H1 (cell line): Measurements from ENCODE around the gene RGS14. TPM values are rescaled to one million over a fixed set of nuclear protein-coding genes. Genes with fewer than 3 reads are reported as not detected.

ENCODE experiments used
- CTCF ChIA-PET: fragments of 300-600 bp; sonication (Branson Sonifier 250); formaldehyde crosslinking; loops from one replicate; lab custom pipeline; 2021; ENCODE audit not compliant: partially characterized antibody; lab: Charles Lee
- POLR2A ChIA-PET: fragments of 300-600 bp; sonication (Branson Sonifier 250); formaldehyde crosslinking; loops from one replicate; lab custom pipeline; 2021; ENCODE audit warnings: inconsistent platforms; ENCODE audit not compliant: partially characterized antibody; lab: Charles Lee
- DNase-seq, 2 experiments: peaks; one replicate each; pipeline versions ENCODE4 v3.0.0 to v3.0.0-alpha.2; 2010 to 2022; ENCODE audit warnings: low spot score in 2 of 2, low read depth in 1 of 2, mixed read lengths in 1 of 2
- FAIRE-seq: peaks from 2 replicates; lab custom pipeline; 2011; peaks lifted over from hg19 to GRCh38; lab: Jason Lieb, UNC
- H2AFZ ChIP-seq: 2 replicates; pipeline ENCODE4 v1.8.1; 2012; ENCODE audit warnings: low read length, inconsistent platforms
- H2AK5ac ChIP-seq: 2 replicates; pipeline ENCODE4 v1.6.1; 2013; ENCODE audit warnings: low read depth, low read length
- H2BK120ac ChIP-seq: replicated peaks from 2 replicates; pipeline ENCODE3; 2013; ENCODE audit warnings: low read depth, low read length, inconsistent platforms
- H2BK12ac ChIP-seq: 2 replicates; pipeline ENCODE4 v1.6.1; 2013; ENCODE audit warnings: low read depth, low read length
- H2BK15ac ChIP-seq: 2 replicates; pipeline ENCODE4 v1.6.1; 2013; ENCODE audit warnings: low read length
- H2BK20ac ChIP-seq: 2 replicates; pipeline ENCODE4 v1.6.1; 2013; ENCODE audit warnings: low read length
- H2BK5ac ChIP-seq: 2 replicates; pipeline ENCODE4 v1.6.1; 2013; ENCODE audit warnings: low read depth, low read length
- H3K14ac ChIP-seq: 2 replicates; pipeline ENCODE4 v1.6.1; 2013; ENCODE audit warnings: inconsistent platforms; ENCODE audit not compliant: insufficient read length
- H3K18ac ChIP-seq: 2 replicates; pipeline ENCODE4 v1.6.1; 2013; ENCODE audit warnings: low read length; ENCODE audit errors: extremely low read depth
- H3K23ac ChIP-seq: 2 replicates; pipeline ENCODE4 v1.6.1; 2013; ENCODE audit warnings: inconsistent platforms; ENCODE audit not compliant: insufficient read length
- H3K23me2 ChIP-seq: 2 replicates; pipeline ENCODE4 v1.6.1; 2013; ENCODE audit warnings: low read depth, low read length
- H3K27ac ChIP-seq: 2 replicates; pipeline ENCODE4 v1.6.1; 2011; ENCODE audit warnings: low read depth, low read length, inconsistent platforms
- H3K27me3 ChIP-seq, 4 experiments: replicated peaks in 1 of 4; 1 replicate in 1 of 4; 2 replicates in 3 of 4; pipeline versions ENCODE4 v1.6.1 to v1.8.1; 2011 to 2013; ENCODE audit warnings: low read length in 3 of 4, mild to moderate bottlenecking in 3 of 4, inconsistent platforms in 2 of 4, mixed read lengths in 2 of 4, moderate library complexity in 1 of 4; ENCODE audit not compliant: control insufficient read depth in 3 of 4, insufficient read depth in 3 of 4; ENCODE audit errors: extremely low read depth in 1 of 4
- H3K36me3 ChIP-seq, 4 experiments: 2 replicates each; pipeline versions ENCODE4 v1.6.1 to v1.8.1; 2011 to 2013; ENCODE audit warnings: mild to moderate bottlenecking in 4 of 4, low read length in 3 of 4, moderate library complexity in 2 of 4, control low read depth in 1 of 4, inconsistent platforms in 1 of 4; ENCODE audit not compliant: insufficient read depth in 4 of 4, control insufficient read depth in 2 of 4
- H3K4ac ChIP-seq: replicated peaks from 2 replicates; pipeline ENCODE3; 2013; ENCODE audit warnings: low read length, low read depth, mixed read lengths, inconsistent platforms; ENCODE audit not compliant: insufficient read length
- H3K4me1 ChIP-seq, 4 experiments: replicated peaks in 1 of 4; 1 replicate in 1 of 4; 2 replicates in 3 of 4; pipeline versions ENCODE4 v1.6.1 to v1.8.1; 2011 to 2013; ENCODE audit warnings: low read length in 3 of 4, inconsistent platforms in 2 of 4, mixed read lengths in 1 of 4; ENCODE audit not compliant: insufficient read depth in 4 of 4, control insufficient read depth in 3 of 4
- H3K4me2 ChIP-seq, 2 experiments: 2 replicates each; pipeline versions ENCODE4 v1.6.1 to v1.8.1; 2011 to 2013; ENCODE audit warnings: low read depth in 2 of 2, low read length in 2 of 2, control low read depth in 1 of 2, inconsistent platforms in 1 of 2, mild to moderate bottlenecking in 1 of 2; ENCODE audit not compliant: insufficient read depth in 1 of 2
- H3K4me3 ChIP-seq, 4 experiments: fragments of 200-600, 300-600 bp in 1 of 4; sonication (generic), shearing (Covaris generic), sonication (Bioruptor Twin) in 1 of 4; 2 replicates each; pipeline versions ENCODE4 v1.5.1 to v1.8.1; 2011 to 2016; ENCODE audit warnings: low read length in 4 of 4, low read depth in 3 of 4, control low read depth in 2 of 4, inconsistent platforms in 2 of 4, mild to moderate bottlenecking in 2 of 4, mixed read lengths in 1 of 4, moderate library complexity in 1 of 4; ENCODE audit not compliant: insufficient read depth in 2 of 4; ENCODE audit errors: extremely low read depth in 1 of 4
- H3K56ac ChIP-seq: replicated peaks from 2 replicates; pipeline ENCODE3; 2013; ENCODE audit warnings: low read depth, mild to moderate bottlenecking, mixed read lengths, low read length, inconsistent platforms; ENCODE audit not compliant: insufficient read length
- H3K79me1 ChIP-seq: 2 replicates; pipeline ENCODE4 v1.6.1; 2013; ENCODE audit warnings: low read depth, low read length, control low read depth
- H3K79me2 ChIP-seq, 2 experiments: 2 replicates each; pipeline versions ENCODE4 v1.6.1 to v1.8.1; 2012 to 2013; ENCODE audit warnings: low read length in 2 of 2, mild to moderate bottlenecking in 2 of 2, inconsistent platforms in 1 of 2; ENCODE audit not compliant: insufficient read depth in 2 of 2, control insufficient read depth in 1 of 2
- H3K9ac ChIP-seq, 4 experiments: replicated peaks in 1 of 4; 1 replicate in 1 of 4; 2 replicates in 3 of 4; pipeline versions ENCODE4 v1.6.1 to v1.8.1; 2011 to 2013; ENCODE audit warnings: low read depth in 3 of 4, low read length in 3 of 4, control low read depth in 2 of 4, mild to moderate bottlenecking in 2 of 4, moderate library complexity in 2 of 4, inconsistent platforms in 1 of 4; ENCODE audit errors: extremely low read depth in 1 of 4
- H3K9me3 ChIP-seq, 2 experiments: 2 replicates each; pipeline versions ENCODE4 v1.6.1 to v1.8.1; 2012 to 2013; ENCODE audit warnings: mild to moderate bottlenecking in 2 of 2, moderate library complexity in 2 of 2, control low read depth in 1 of 2, inconsistent platforms in 1 of 2, low read depth in 1 of 2, low read length in 1 of 2, mixed read lengths in 1 of 2; ENCODE audit not compliant: insufficient read depth in 2 of 2
- H4K20me1 ChIP-seq, 2 experiments: replicated peaks in 1 of 2; 2 replicates each; pipeline versions ENCODE3 to v1.8.1; 2011 to 2013; ENCODE audit warnings: inconsistent platforms in 2 of 2, low read length in 2 of 2, mild to moderate bottlenecking in 1 of 2; ENCODE audit not compliant: insufficient read depth in 2 of 2, control insufficient read depth in 1 of 2
- H4K5ac ChIP-seq: 2 replicates; pipeline ENCODE4 v1.6.1; 2013; ENCODE audit warnings: low read length, low read depth, mixed read lengths, inconsistent platforms; ENCODE audit not compliant: insufficient read length
- H4K8ac ChIP-seq: 2 replicates; pipeline ENCODE4 v1.8.0; 2013; ENCODE audit warnings: mild to moderate bottlenecking, moderate library complexity, low read length, inconsistent platforms; ENCODE audit not compliant: insufficient read depth; ENCODE audit errors: extremely low read depth
- H4K91ac ChIP-seq: replicated peaks from 2 replicates; pipeline ENCODE3; 2013; ENCODE audit warnings: low read length, mixed read lengths, inconsistent platforms; ENCODE audit not compliant: insufficient read length
- CHD2 ChIP-seq: IDR thresholded peaks from 2 replicates; pipeline ENCODE4 v1.6.1; 2012; ENCODE audit warnings: low read length, improper control_type of control experiment
- HDAC6 ChIP-seq: IDR thresholded peaks from one replicate; pipeline ENCODE4 v1.7.1; 2012; ENCODE audit warnings: low read depth, mild to moderate bottlenecking, inconsistent platforms, low read length, moderate library complexity
- PHF8 ChIP-seq: fragments of 200-600 bp; sonication (generic); conservative IDR thresholded peaks from 2 replicates; pipeline ENCODE4 v1.7.1; 2012; ENCODE audit warnings: low read depth, mild to moderate bottlenecking, inconsistent platforms, low read length, moderate library complexity
- RAD21 ChIP-seq, 2 experiments: IDR thresholded peaks in 1 of 2; conservative IDR thresholded peaks in 1 of 2; 2 replicates each; pipeline ENCODE4 v1.6.1; 2011; ENCODE audit warnings: low read depth in 2 of 2, low read length in 2 of 2, improper control_type of control experiment in 1 of 2, inconsistent platforms in 1 of 2, mild to moderate bottlenecking in 1 of 2, moderate library complexity in 1 of 2
- RBBP5 ChIP-seq: IDR thresholded peaks from 2 replicates; pipeline ENCODE4 v1.7.1; 2012; ENCODE audit warnings: low read depth, mild to moderate bottlenecking, inconsistent platforms, low read length, moderate library complexity, borderline replicate concordance
- SAP30 ChIP-seq: fragments of 300-600 bp; sonication (generic); IDR thresholded peaks from 2 replicates; pipeline ENCODE4 v1.7.1; 2012; ENCODE audit warnings: low read length, moderate library complexity, mild to moderate bottlenecking, inconsistent platforms; ENCODE audit not compliant: insufficient read depth, insufficient replicate concordance
- TAF7 ChIP-seq: optimal IDR thresholded peaks from 2 replicates; pipeline ENCODE3; 2011; ENCODE audit warnings: low read depth, mild to moderate bottlenecking, inconsistent platforms, low read length, moderate library complexity, borderline replicate concordance
- TBP ChIP-seq: IDR thresholded peaks from 2 replicates; pipeline ENCODE4 v1.6.1; 2011; ENCODE audit warnings: low read depth, low read length, improper control_type of control experiment
- TEAD4 ChIP-seq: IDR thresholded peaks from 2 replicates; pipeline ENCODE4 v1.6.1; 2012; ENCODE audit warnings: low read depth, low read length, inconsistent platforms, mixed read lengths
- YY1 ChIP-seq: IDR thresholded peaks from 2 replicates; pipeline ENCODE4 v1.6.1; 2011; ENCODE audit warnings: low read depth, mild to moderate bottlenecking, low read length
- ZNF274 ChIP-seq: IDR thresholded peaks from 2 replicates; pipeline ENCODE4 v1.7.0; 2012; ENCODE audit warnings: low read length, borderline replicate concordance; ENCODE audit errors: extremely low read depth
- WGBS, 2 experiments: shearing (Covaris generic) in 1 of 2; methylation state at CpG; one replicate each; pipeline versions ENCODE4 v1.1.6 to v1.1.7; 2013 to 2015; ENCODE audit warnings: low lambda C conversion rate in 2 of 2, mixed read lengths in 2 of 2, inconsistent platforms in 1 of 2, low coverage in 1 of 2, missing lambda C conversion rate in 1 of 2; ENCODE audit not compliant: insufficient replicate concordance in 2 of 2, insufficient coverage in 1 of 2, insufficient read length in 1 of 2; ENCODE audit errors: extremely low coverage in 1 of 2, missing lambda C conversion rate in 1 of 2; 5-methylcytosine and 5-hydroxymethylcytosine counted together
- polyA plus RNA-seq, 7 experiments: library from polyadenylated mRNA; depleted of rRNA in 3 of 7; stranded (reverse) in 5 of 7; unstranded in 2 of 7; fragments of >200 nt in 5 of 7; fragments of 200-250 nt in 2 of 7; gene quantifications; 1 replicate in 5 of 7; 2 replicates in 1 of 7; 4 replicates in 1 of 7; pipeline versions ENCODE4 v1.2.1 to v1.2.3, GENCODE V29; 2011 to 2013; ENCODE audit warnings: missing spikeins in 2 of 7, mixed read lengths in 2 of 7
- total RNA-seq: library from RNA; stranded (reverse); fragmentation: NEBNext Ultra II Directional; extraction: Animal tissue kit (Norgen Biotek cat#: 25700); gene quantifications from 2 replicates; pipeline ENCODE4 v1.2.1, GENCODE V29; 2021
- TF ChIP-seq, protein P1 (sequence below): IDR thresholded peaks from 2 replicates; pipeline ENCODE4 v1.6.1; 2012; ENCODE audit warnings: inconsistent platforms
- TF ChIP-seq, protein P2 (sequence below): IDR thresholded peaks from 2 replicates; pipeline ENCODE4 v1.6.1; 2011; ENCODE audit warnings: low read depth, mild to moderate bottlenecking, low read length; ENCODE audit not compliant: insufficient read depth

The RGS14 gene
- total and polyA plus RNA-seq, 2 of the 8 experiments (the other 6 are each of a cell fraction or from before 2014, with no cell fraction given) = 24.4 to 46.1 TPM

DNA sequence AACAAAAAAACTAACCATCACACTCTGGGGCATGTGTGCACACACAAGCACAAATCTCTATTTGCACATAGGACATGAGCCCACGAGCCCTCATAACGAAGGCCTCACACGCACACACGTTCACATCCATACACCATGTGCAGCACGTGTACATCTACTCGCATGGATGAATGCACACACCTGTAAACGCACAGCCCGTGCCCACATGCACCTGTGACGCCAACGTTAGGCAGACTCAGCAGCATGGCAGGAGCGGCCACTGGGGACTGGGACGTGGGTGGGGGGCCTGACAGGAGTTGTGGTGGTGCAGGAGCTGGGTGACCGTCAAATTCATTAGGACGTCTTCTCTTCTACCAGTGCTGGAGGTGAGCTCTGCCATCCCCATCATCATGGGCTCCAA, 29.7 kb downstream of the RGS14 start:
- Histone ChIP-seq H3K14ac (no peak overlapping the region), H3K9me3 (no peaks in the 10 kb centered on the region), H3K9ac (no peak overlapping the region), H3K79me2 (no peaks in the 10 kb centered on the region), H3K4me3 (no peak overlapping the region), H3K4me1 (peaks cover 0 to 6% (median 3%) of the 10 kb centered on the region in 4 experiments; a peak in 5 of 7 replicates), H3K27ac (no peak overlapping the region), H2AK5ac (no peak overlapping the region), H3K36me3 (no peaks in the 10 kb centered on the region), H3K4ac (no peak overlapping the region), H3K23ac (no peak overlapping the region), H4K8ac (no peak overlapping the region), H4K91ac (no peak overlapping the region), H2BK120ac (no peak overlapping the region), H4K5ac (no peak overlapping the region), H3K27me3 (peaks cover 0 to 19% (median 10%) of the 10 kb centered on the region in 4 experiments; a peak in 6 of 7 replicates), H2BK20ac (no peak overlapping the region), H3K4me2 (no peak overlapping the region), H4K20me1 (no peaks in the 10 kb centered on the region), H3K23me2 (no peaks in the 10 kb centered on the region), H3K56ac (no peak overlapping the region), H2BK15ac (no peak overlapping the region), H2BK5ac (no peak overlapping the region), H3K79me1 (no peaks in the 10 kb centered on the region), H3K18ac (no peak overlapping the region), H2BK12ac (0 out of 2 replicates have a peak overlapping the region, but pooled peaks have one; percentile 27), H2AFZ (no peak overlapping the region)
- no peak for FAIRE-seq
- 92% methylated on average over 14 of the region's 14 CpGs; no CpG with 5 or more reads in 1 of the 2 experiments for WGBS, 2 experiments
- ChIA-PET CTCF (interaction anchor here (0.9 to 18.7 kb wide), 6 partner anchors 8 to 75 kb away, joined by 3 to 430 read pairs (median 22); partner anchors contain the start of genes MXD3 and PRR7), POLR2A (interaction anchor here (4.2 to 6.0 kb wide), 2 partner anchors 58 to 66 kb away, joined by 49 to 51 read pairs; partner anchors contain the start of gene PRR7)
- no peak for DNase-seq
- no peak for TF ChIP-seq TBP
- no peak for TF ChIP-seq TAF7
- no peak for TF ChIP-seq CHD2
- no peak for TF ChIP-seq RAD21 (IDR thresholded peaks at IDR 0.05 in 1 of 2, conservative IDR thresholded peaks at IDR 0.05 in 1 of 2; ENCODE audit: low read depth in 2 of 2, low read length in 2 of 2)
- TF ChIP-seq, protein P1, sequence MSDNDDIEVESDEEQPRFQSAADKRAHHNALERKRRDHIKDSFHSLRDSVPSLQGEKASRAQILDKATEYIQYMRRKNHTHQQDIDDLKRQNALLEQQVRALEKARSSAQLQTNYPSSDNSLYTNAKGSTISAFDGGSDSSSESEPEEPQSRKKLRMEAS = no peak
- TF ChIP-seq ZNF274 = no peak
- TF ChIP-seq RBBP5 = no peak
- TF ChIP-seq PHF8 = no peak
- no peak for TF ChIP-seq SAP30
- no peak for TF ChIP-seq TEAD4
- no peak for TF ChIP-seq YY1
- TF ChIP-seq HDAC6 = no peak
- TF ChIP-seq, protein P2, sequence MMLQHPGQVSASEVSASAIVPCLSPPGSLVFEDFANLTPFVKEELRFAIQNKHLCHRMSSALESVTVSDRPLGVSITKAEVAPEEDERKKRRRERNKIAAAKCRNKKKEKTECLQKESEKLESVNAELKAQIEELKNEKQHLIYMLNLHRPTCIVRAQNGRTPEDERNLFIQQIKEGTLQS = no peak
